NCI-H748 (cell line): ENCODE data around the gene CARD11.

Experiments
- DNase-seq: peaks from one replicate; lab custom pipeline; 2025; ENCODE audit not compliant: unreplicated experiment; lab: John Stamatoyannopoulos, UW

Gene CARD11

GRCh38 chr7:3043544-3044371, at the start of gene CARD11:
TSS of gene CARD11 (minus strand) at chr7:3043867. CDS start at chr7:2958506, 85,361 bp downstream.
- DNase-seq, result no peak

GRCh38 chr7:3092468-3092867, 48.8 kb upstream of the CARD11 start:
- no peak for DNase-seq

GRCh38 chr7:3091631-3092030, 48.0 kb upstream of the CARD11 start:
- DNase-seq, result no peak

- peak; percentile 36 for DNase-seq
These were observed 45.8 kb upstream of the CARD11 start for GRCh38 chr7:3089493-3089892.

GRCh38 chr7:3087243-3087755, 43.6 kb upstream of the CARD11 start:
- no peak for DNase-seq

- no peak for DNase-seq
These were observed 39.7 kb upstream of the CARD11 start for GRCh38 chr7:3083350-3083749.

GRCh38 chr7:3082831-3083230, 39.2 kb upstream of the CARD11 start:
- peak; percentile 13 for DNase-seq

- no peak for DNase-seq
These were observed 38.7 kb upstream of the CARD11 start for GRCh38 chr7:3082386-3082785.

- DNase-seq, result peak; percentile 64
These were observed 36.4 kb upstream of the CARD11 start for GRCh38 chr7:3080106-3080505.

- no peak for DNase-seq
These were observed 34.8 kb upstream of the CARD11 start for GRCh38 chr7:3078514-3078913.

GRCh38 chr7:3076700-3077099, 33.0 kb upstream of the CARD11 start:
- no peak for DNase-seq

- DNase-seq, result no peak
These were observed 32.5 kb upstream of the CARD11 start for GRCh38 chr7:3076163-3076562.

- DNase-seq, result no peak
These were observed 31.8 kb upstream of the CARD11 start for GRCh38 chr7:3075441-3075840.

GRCh38 chr7:3074459-3074821, 30.8 kb upstream of the CARD11 start:
- no peak for DNase-seq

- DNase-seq, result no peak
These were observed 30.2 kb upstream of the CARD11 start for GRCh38 chr7:3073763-3074458.

- no peak for DNase-seq
These were observed 27.2 kb upstream of the CARD11 start for GRCh38 chr7:3070908-3071307.

GRCh38 chr7:3069771-3070449, 26.2 kb upstream of the CARD11 start:
- DNase-seq, result no peak

GRCh38 chr7:3068530-3068929, 24.9 kb upstream of the CARD11 start:
- no peak for DNase-seq

- no peak for DNase-seq
These were observed 24.1 kb upstream of the CARD11 start for GRCh38 chr7:3067606-3068380.

GRCh38 chr7:3067193-3067592, 23.5 kb upstream of the CARD11 start:
- DNase-seq, result no peak

- DNase-seq, result no peak
These were observed 22.8 kb upstream of the CARD11 start for GRCh38 chr7:3066506-3066905.
